Keratinocyte (primary cell): ENCODE measurements around the gene AIFM3.

Source experiments
- EZH2 ChIP-seq: IDR thresholded peaks from one replicate; pipeline ENCODE4 v1.6.1; 2012; ENCODE audit warnings: inconsistent platforms, mild to moderate bottlenecking, low read length, moderate library complexity
- TF ChIP-seq, protein P1 (sequence below), 3 experiments: IDR thresholded peaks in 1 of 3; conservative IDR thresholded peaks in 1 of 3; optimal IDR thresholded peaks in 1 of 3; 2 replicates in 2 of 3; 3 replicates in 1 of 3; pipeline versions ENCODE3 to v1.5.1; 2011; ENCODE audit warnings: low read length in 3 of 3, mild to moderate bottlenecking in 3 of 3, moderate library complexity in 2 of 3, control low read depth in 1 of 3, inconsistent platforms in 1 of 3; ENCODE audit not compliant: insufficient read depth in 2 of 3; ENCODE audit errors: extremely low read depth in 1 of 3

DNA sequence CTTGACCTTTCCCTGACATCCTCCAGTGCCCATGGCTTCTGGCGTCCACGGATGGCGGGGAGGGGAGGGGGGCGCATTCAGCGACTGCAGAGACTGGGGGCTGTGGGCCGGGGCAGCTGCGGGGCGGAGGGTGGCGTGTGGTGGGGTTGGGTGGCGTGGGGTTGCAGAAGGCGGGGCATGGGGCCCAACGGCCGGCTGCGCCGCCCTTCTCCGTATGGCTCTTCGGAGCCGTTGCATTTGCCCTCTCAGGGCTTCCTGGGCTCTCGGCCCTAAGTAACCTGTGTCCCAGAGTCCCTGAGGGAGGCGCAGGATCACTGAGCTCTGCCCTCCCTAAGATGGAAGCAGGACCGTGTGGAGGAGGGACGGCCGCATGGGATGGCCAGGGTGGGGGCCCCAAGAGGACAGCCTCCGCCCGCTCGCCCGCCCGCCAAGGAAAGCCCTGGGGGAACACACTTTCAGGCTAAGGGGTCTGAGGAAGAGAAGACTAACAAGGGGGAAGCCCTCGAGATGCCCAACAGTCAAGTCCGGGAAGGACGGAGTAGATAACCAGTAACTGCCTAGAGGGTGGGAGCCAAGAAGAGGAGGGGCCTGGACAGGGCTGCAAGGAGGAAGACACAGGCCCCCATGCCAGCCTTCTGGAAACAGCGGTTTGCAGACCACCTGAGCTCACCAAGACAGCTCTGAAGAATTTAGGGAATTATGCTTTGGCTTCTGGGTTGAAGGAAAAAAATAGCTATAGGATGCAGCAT is 9.2 kb upstream of the AIFM3 start:
- TF ChIP-seq, protein P1, sequence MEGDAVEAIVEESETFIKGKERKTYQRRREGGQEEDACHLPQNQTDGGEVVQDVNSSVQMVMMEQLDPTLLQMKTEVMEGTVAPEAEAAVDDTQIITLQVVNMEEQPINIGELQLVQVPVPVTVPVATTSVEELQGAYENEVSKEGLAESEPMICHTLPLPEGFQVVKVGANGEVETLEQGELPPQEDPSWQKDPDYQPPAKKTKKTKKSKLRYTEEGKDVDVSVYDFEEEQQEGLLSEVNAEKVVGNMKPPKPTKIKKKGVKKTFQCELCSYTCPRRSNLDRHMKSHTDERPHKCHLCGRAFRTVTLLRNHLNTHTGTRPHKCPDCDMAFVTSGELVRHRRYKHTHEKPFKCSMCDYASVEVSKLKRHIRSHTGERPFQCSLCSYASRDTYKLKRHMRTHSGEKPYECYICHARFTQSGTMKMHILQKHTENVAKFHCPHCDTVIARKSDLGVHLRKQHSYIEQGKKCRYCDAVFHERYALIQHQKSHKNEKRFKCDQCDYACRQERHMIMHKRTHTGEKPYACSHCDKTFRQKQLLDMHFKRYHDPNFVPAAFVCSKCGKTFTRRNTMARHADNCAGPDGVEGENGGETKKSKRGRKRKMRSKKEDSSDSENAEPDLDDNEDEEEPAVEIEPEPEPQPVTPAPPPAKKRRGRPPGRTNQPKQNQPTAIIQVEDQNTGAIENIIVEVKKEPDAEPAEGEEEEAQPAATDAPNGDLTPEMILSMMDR (optimal IDR thresholded peaks at IDR 0.05 in 1 of 3, IDR thresholded peaks at IDR 0.05 in 1 of 3, conservative IDR thresholded peaks at IDR 0.05 in 1 of 3; ENCODE audit: extremely low read depth in 1 of 3, insufficient read depth in 2 of 3, low read length in 3 of 3): no peak
- no peak for TF ChIP-seq EZH2
